H1 (cell line): Measurements from ENCODE around the gene SF3B3.

Experiments
- CREB1 ChIP-seq: IDR thresholded peaks from 2 replicates; pipeline ENCODE4 v1.6.1; 2012; ENCODE audit warnings: inconsistent platforms
- CTCF ChIP-seq, 3 experiments: IDR thresholded peaks; 1 replicate in 2 of 3; 2 replicates in 1 of 3; pipeline versions ENCODE4 v1.5.1 to v1.6.1; 2011; ENCODE audit warnings: low read length in 3 of 3, mild to moderate bottlenecking in 3 of 3, inconsistent platforms in 2 of 3, low read depth in 1 of 3, moderate library complexity in 1 of 3; ENCODE audit not compliant: insufficient read depth in 1 of 3; ENCODE audit errors: control extremely low read depth in 1 of 3
- EGR1 ChIP-seq: IDR thresholded peaks from 2 replicates; pipeline ENCODE4 v1.6.1; 2011; ENCODE audit warnings: low read depth, low read length, borderline replicate concordance
- EP300 ChIP-seq, 2 experiments: IDR thresholded peaks; 1 replicate in 1 of 2; 2 replicates in 1 of 2; pipeline ENCODE4 v1.6.1; 2011 to 2012; ENCODE audit warnings: low read depth in 2 of 2, low read length in 2 of 2, mild to moderate bottlenecking in 2 of 2, borderline replicate concordance in 1 of 2, inconsistent platforms in 1 of 2, moderate library complexity in 1 of 2
- HDAC6 ChIP-seq: IDR thresholded peaks from one replicate; pipeline ENCODE4 v1.7.1; 2012; ENCODE audit warnings: low read depth, mild to moderate bottlenecking, inconsistent platforms, low read length, moderate library complexity
- POLR2A ChIP-seq, 2 experiments: IDR thresholded peaks; 1 replicate in 1 of 2; 2 replicates in 1 of 2; pipeline ENCODE4 v1.6.1; 2011; ENCODE audit warnings: low read depth in 2 of 2, low read length in 2 of 2, mild to moderate bottlenecking in 2 of 2; ENCODE audit errors: control extremely low read depth in 1 of 2

GRCh38 chr16:70575376-70575775 lies 51.8 kb downstream of the SF3B3 start:
- no peak for TF ChIP-seq EP300 (IDR thresholded peaks at IDR 0.05; ENCODE audit: borderline replicate concordance in 1 of 2, low read depth in 2 of 2, low read length in 2 of 2)
- no peak for TF ChIP-seq CTCF (IDR thresholded peaks at IDR 0.05; ENCODE audit: control extremely low read depth in 1 of 3, insufficient read depth in 1 of 3, low read depth in 1 of 3, low read length in 3 of 3)
- TF ChIP-seq EGR1: no peak
- no peak for TF ChIP-seq CREB1
- no peak for TF ChIP-seq HDAC6
- TF ChIP-seq POLR2A (IDR thresholded peaks at IDR 0.05; ENCODE audit: control extremely low read depth in 1 of 2, low read depth in 2 of 2, low read length in 2 of 2): no peak
